Posterior vena cava (tissue), 2 donors: ENCODE data around the gene FANCC. TPM values are rescaled to one million over a fixed set of nuclear protein-coding genes. Genes with fewer than 3 reads are reported as not detected.

Experiments used
- DNase-seq: peaks from one replicate; pipeline ENCODE4 v3.0.0-alpha.2; 2020; ENCODE audit warnings: low spot score
- intact Hi-C, 2 donors: fragments of 100-400 bp; cut with DNase I; formaldehyde crosslinking; loops; one replicate each; pipeline versions ENCODE4 v1.14.1 to v1.14.2; 2022 to 2023
- total RNA-seq, 2 donors: library from RNA; stranded (reverse); fragmentation: NEBNext Ultra II Directional; extraction: Animal tissue kit (Norgen Biotek cat#: 25700); gene quantifications; one replicate each; pipeline ENCODE4 v1.2.1, GENCODE V29; 2021
- donor health status: DM: yes; HTN: yes; CAD: no.
- donor health status: DM: yes; HTN: yes; CAD: no.

Gene FANCC
- total RNA-seq, 2 donors from 2014 or later: 4.4 to 7.3 TPM

DNA sequence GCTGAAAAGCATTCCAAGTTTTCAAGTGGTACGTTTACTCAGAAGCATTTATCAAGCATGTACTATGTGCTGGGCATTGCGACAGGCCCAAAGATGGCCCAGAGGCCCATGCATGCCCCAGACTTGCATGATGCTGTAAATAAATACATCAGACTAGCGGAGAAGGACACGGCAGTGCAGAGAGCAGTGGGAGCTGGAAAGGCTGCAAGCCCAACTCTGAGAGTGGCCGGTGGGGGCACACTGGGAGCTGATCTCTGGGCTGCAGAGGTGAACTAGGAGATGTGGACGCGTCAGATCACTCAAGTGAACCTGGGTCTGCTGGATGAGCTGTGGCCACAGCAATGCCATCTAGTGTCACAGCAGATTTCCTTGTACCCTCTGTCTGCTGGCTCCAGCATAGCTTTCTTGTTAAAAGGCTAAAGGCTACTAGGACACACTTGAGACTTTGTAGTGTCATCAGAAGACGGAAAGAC is 246.9 kb downstream of the FANCC start:
- DNase-seq: no peak
- intact Hi-C loops: no loop called here

DNA sequence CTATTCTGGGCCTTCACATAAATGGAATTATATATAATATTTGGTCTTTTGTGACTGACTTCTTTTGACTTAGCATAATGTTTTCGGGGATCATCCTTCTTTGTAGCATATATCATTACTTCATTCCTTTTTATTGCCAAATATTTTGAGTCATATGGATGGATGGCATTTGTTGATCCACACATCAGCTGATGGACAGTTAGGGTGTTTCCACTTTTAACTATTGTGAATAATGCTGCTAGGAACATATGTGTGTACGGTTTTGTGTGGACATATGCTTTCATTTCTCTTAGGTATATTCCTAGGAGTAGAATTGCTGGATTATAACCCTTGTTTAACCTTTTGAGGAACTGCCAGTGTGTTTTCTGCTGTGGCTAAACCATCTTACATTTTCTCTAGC is 249.6 kb downstream of the FANCC start:
- DNase-seq: no peak
- intact Hi-C loops: no loop called here

DNA sequence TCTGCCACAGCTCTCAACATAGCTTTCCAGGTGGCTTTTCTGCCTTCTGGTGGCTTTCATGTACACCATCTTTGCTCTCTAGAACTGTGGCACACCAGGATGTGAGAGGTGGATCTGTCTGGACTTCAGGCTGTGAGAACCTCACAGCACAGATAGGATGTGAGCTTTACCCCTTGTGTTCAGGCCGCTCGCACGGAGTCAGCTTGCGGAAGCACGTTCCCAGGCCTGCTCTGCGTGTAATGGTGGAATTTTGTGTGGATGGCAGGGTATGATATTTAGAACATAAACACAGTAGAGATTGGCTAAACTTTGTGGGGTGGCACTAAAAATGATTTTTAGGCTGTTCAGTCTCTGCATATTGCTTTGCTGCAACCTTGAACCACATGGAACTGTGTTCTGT is 250.5 kb downstream of the FANCC start:
- no peak for DNase-seq
- intact Hi-C loops: no loop called here

DNA sequence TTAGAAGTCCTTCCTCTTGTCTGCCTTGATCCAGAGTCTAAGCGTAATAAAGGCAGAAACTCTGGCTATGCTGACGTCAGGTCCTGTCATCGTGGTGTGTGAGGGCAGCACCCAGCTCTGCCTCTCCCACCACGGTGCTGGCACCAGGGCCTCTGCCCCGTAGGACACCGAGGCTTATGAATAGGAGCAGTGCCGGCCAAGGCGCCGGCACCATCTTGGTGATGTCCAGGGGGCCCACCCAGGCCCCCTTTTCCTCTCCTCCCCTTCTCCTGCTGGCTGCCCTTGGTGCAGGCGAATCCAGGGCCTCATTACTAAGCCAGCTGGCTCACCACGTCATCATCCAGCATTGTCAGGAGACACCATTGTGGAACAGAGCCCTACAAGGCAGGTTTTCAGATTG is 252.3 kb downstream of the FANCC start:
- intact Hi-C loops: no loop called here

DNA sequence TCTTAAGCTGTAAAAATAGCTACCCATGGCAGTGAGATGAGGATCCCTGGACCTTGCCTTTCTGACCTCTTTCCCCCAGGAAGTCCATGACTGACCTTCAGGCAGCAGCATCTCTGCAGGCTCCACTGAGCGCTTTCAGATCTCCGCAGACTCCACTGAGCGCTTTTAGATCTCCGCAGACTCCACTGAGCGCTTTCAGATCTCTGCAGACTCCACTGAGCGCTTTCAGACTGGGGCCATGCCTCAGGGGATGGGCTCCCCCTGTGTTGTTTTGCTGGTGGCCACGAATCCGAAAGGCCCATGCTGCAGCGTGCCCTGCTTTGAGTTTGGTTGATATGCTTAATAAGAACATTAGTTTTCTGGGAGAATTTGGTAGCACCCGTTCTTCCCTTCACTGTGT is 254.2 kb downstream of the FANCC start:
- intact Hi-C loops: loop anchor here in 1 of 2 donors (5.0 kb wide), 1 partner anchor 51 kb away; no protein-coding TSS in a partner anchor
- DNase-seq: no peak

More for the DNA sequence above, 252.3 kb downstream of the FANCC start:
- no peak for DNase-seq

DNA sequence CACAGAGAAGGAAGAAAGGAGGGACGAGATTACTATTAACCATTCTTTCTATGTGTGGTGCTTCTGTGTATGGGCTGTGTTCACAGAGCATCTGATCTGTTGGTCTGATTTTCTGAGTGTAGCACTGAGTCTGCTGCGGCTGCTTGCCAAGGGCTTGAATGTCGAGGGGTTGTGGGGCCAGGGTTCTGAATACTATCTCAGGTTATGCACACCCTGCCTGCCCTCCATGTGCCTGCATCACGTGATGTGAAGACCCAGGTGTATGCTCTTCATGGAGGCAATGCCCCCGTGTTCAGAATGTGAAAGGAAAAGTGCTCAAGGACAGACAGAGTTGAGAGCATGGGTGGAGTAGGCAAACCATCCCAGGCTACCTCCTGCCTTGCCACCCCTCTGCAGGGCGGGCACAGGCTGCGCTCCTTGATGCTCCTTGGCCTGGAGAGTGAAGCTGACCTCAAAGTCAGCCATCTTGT is 254.9 kb downstream of the FANCC start:
- no peak for DNase-seq
- intact Hi-C loops: loop anchor here in 1 of 2 donors (5.0 kb wide), 1 partner anchor 50 kb away; no protein-coding TSS in a partner anchor

DNA sequence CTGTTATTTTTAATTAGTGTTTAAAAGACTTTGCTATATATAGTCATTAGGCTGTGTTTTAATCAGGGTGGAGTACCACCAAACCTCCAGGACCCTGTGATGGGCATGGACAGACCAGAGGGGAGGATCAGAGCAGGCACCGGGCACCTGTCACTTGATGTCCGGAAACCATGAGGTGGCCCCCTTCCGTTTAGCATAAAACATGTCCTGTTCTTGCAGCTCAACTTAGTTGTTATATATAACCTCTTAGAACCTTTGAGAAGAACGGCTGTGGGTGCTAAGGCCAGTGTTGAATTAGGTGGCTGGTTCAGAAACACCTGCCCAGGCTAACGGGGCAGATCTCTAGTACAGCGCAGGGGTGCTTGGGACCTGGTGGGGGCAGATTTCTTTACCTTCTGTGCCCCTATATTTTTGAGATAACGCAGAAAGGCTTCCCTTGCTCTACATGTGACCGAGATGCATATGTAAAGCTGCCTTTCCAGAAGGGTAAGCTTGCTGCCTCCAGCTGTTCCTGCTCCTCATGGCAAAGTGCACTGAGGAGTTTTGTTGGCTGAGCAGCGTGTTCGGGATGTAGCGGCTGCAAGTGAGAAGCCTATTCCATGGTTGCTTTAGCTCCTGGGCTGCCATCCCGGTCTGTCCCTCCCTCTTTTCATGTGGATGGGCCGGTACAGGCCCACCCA is 255.5 kb downstream of the FANCC start:
- intact Hi-C loops: loop anchor here in 1 of 2 donors (5.0 kb wide), 1 partner anchor 50 kb away; no protein-coding TSS in a partner anchor
- no peak for DNase-seq

DNA sequence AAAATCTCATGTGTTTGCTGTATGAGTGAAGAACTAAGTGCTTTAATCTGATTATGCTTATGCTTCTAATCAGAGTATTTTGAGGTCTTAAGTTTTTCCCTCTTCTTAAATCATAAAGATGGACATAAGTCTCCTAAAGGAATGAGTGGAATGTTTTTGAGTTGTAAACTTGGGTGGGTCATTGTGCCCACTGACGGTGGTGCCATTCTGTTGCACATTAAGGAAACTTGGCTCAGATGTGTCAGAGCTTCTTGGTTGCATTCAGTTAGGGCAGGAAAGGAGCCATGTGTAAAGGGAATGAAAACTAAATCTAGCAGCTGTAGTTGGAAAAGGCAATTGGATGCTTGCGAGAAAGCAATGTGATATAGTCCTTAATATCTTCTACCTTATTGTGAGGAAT is 256.6 kb downstream of the FANCC start:
- no peak for DNase-seq
- intact Hi-C loops: loop anchor here in 1 of 2 donors (5.0 kb wide), 1 partner anchor 49 kb away; no protein-coding TSS in a partner anchor

DNA sequence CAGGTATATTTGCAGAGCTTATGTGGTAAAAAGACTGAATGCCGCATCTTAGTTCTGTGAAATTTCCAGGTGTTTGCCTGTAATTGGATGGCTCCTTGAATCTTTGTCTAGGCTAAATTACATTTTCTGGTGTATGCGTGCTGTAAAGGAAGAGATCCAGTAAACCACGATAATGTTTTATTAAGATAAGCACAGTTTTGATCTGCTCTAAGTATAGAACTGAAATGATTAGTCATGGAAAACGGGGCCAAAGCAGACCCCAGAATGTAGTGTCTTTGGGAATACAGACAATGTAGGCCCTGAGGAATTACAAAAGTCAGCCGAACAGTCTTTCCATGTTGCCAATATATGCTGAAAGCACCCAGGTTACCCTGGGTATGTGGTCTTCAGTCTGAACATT is 257.3 kb downstream of the FANCC start:
- intact Hi-C loops: loop anchor here in 1 of 2 donors (5.0 kb wide), 1 partner anchor 48 kb away; no protein-coding TSS in a partner anchor
- no peak for DNase-seq

DNA sequence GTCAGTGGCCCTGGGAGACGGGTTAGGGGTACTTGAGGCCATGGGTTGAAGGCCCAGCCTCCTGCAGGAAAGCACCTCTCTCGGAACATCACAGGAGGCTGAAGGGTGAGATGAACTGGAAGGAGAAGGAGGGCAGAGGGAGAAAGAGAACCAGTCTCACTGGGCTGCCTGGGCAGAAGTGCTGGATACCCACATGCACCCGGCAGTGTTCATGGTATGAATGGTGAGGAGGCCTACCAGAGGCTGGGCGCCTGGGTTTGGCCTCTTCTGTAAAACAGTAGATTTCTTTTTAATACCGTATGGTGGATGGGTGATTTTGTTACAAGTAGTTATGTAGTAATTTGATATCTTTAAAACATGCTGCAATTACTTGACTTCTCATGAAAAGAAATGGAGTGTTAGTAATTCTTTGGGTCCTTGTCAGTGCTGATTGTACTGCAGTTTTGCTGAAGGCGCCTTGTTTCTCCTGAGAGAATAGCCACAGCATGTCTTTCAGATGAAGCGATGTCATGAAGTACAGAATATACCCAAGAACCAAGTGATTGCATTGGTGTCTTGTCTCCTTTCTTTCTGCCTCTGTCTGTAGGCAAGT is 258.6 kb downstream of the FANCC start:
- intact Hi-C loops: no loop called here
- no peak for DNase-seq

DNA sequence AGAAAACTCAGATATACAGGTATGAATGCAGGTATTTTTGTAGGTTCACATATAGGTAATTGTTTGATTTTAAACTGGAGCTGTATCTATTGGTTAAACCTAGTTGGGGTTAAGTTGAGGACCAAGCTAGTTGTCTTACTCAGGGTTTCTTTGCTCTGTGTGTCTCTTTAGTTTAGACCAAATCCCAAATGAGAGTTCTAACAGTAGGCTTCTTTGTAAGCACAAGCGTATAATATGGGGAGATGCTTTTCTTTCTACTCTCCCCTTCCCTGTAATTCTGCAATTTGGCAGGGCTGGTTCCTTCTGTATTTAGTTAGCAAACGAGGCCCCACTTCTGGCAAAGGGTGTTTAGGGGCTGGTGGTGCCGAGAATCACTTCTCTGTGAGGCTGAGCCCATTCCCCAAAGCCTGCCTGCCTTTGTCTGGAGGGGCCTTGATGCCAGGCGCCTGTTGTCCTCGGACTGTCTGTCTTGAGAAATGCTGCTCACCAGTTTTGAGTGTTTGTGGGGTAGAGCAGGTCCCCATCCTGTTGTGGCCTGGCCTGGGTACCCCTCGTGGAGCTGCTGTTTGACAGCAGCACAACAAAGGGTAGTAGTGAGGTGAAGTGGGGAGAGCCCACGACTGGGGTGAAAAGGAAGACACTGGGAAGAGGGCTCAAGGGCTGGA is 259.3 kb downstream of the FANCC start:
- no peak for DNase-seq
- intact Hi-C loops: no loop called here

DNA sequence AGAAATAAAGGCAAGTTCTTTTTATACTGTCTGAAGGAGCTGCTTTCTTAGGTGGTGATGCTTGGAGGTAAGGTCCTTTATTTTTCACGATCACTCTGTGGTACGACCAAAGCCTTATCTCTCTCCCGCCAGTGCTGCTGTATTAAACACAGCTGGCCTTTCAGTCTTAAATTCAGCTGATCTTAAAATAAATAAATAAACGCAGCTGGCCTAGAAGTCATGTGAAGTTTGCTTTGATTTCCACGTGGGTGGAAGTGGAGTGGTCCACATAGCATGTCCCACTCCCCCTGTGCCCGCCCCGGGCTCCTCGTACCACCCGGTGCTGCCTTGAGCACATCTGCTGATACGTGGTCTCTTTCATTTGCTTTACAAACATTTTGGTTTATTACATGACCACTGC is 260.4 kb downstream of the FANCC start:
- intact Hi-C loops: no loop called here
- DNase-seq: no peak

DNA sequence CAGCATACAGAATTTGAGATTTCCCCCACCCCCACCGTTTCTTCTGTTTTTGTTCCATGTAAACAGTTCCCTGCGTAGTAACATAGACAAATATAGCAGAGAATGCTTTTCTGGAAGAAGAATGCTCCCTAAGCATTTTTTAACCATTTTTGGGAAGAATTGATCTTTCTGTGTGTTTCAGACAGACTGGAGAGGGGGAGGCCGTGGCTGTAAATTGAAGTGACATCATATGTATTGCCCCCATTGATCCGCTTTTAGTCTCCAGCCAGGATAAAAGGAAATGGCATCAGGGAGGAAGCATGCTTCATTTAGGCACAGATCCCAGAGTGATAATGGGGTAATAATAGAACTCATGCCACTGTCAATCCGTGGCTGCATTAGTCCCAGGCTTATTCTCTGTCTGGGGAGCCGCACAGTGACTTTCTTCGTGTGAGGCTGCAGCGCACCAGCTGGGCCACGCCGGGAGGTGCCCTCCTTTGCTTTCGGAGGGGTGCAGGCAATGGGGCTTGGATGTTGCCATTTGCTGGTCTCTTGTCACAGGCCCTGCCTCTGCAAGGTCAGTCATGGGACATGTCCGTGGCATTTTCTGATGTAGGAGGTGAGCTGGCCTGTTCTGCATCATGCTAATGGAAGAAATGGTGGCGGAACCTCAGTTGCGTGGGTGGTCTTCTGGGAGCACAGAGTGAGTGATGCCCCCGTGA is 261.5 kb downstream of the FANCC start:
- intact Hi-C loops: no loop called here
- DNase-seq: no peak

DNA sequence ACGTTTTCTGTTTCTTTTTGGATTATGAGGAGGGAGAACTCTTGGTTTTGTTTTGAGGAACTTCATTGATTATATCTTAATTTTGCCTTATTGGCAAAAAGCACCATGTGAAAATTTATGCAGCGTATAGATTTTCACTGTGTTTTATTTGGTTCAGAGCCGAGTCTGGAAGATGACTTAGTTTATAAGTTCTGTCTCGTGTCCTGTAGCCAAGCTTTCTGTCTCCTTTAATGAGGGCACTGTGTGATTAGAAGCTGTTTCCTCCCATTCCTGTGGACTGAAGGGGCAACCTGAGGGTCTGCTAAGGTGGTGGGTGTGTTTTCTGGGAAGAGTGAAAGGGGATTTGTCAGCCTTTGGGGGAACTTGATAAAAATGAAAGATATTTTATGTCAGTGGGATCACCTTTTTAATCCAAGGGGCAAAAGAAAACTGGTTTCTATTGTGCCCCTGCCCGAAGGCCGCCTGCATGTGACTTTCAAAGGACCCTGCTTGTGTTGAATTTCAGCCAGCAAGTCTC is 262.1 kb downstream of the FANCC start:
- no peak for DNase-seq
- intact Hi-C loops: no loop called here

DNA sequence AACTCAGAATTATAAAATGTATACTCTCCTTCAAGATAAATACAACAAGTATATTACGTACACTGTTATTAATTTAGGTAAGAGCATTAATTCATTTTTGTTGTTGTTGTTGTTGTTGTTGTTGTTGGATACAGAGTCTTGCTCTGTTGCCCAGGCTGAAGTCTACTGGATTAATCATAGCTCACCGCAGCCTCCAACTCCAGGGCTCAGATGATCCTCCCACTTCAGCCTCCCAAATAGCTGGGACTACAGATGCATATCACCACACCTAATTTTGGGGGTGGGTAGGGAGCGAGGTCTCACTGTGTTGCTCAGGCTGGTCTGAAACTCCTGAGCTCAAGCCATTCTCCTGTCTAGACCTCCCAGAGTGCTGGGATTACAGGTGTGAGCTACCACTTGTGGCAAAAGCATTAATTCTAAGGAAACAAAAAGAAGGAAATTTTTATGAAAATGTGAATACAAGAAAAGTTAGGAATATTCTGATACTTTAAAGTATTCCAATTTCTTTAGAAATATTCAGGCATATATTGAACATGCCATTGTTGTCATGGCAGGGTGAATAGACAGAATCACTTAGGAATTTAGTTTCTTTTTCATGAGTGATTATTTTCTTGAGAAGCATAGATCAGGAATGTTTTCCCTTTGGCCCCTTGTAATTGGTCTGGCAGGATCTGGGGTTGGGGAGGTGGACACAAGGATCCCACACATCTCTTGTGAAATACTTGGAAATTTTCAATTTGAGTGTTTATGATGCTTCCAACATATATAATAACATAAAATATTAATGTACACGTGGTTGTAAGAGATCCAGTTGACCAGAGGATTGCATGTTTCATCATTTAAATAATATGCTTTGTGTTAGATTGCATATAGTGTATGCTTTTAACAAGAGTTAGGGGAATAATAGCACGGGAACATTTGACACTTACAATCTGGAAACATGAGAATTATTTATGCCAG is 263.6 kb downstream of the FANCC start:
- intact Hi-C loops: loop anchor here in 1 of 2 donors (5.0 kb wide), 1 partner anchor 87 kb away; no protein-coding TSS in a partner anchor
- DNase-seq: no peak

DNA sequence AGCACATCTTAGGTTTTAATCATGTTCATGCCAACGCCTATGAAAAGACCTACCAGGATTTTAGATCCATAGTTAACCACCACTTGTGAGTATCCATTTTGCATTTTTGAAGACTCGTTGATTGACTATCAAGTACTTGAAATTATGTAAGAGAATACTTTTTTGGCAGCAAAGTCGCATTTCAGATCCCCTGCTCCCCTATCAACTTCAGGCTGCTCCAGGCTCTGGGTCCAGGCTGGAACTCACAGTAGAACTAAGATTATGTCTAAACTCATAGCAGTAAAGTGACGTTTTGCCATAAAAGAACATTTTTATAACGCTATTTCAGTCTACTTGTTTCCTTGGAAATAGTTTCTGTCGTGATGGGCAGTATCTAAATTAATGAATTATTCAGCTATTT is 267.7 kb downstream of the FANCC start:
- intact Hi-C loops: loop anchor here in 1 of 2 donors (5.0 kb wide), 1 partner anchor 82 kb away; no protein-coding TSS in a partner anchor
- DNase-seq: no peak
